ENCODE measurements around the gene ULK1. TPM values are rescaled to one million over a fixed set of nuclear protein-coding genes. Genes with fewer than 3 reads are reported as not detected.
A peak's percentile ranks its signal among the peaks of the same experiment; 100 is the strongest.

Gene ULK1
- total RNA-seq, 1 donor from 2014 or later, result 27.0 TPM

GRCh38 chr12:131849700-131850553, 44.5 kb upstream of the ULK1 start:
- H3K4me3 Mint-ChIP-seq, result no peak overlapping the region
- DNase-seq, result no peak
- H3K36me3 Mint-ChIP-seq (ENCODE audit: low read depth), result peaks cover 5% of the 10 kb centered on the region
- no peaks in the 10 kb centered on the region for H3K27me3 Mint-ChIP-seq
- no peak for ATAC-seq (ENCODE audit: low read depth)
- H3K4me1 Mint-ChIP-seq, result peaks cover 16% of the 10 kb centered on the region
- no peak overlapping the region for H3K27ac Mint-ChIP-seq
- ChIA-PET POLR2A (no interaction called here), CTCF (no interaction called here)
- intact Hi-C loops (cut with micrococcal nuclease), result no loop called here
- no peak for TF ChIP-seq CTCF (IDR thresholded peaks at IDR 0.05)
- H3K9me3 Mint-ChIP-seq, result no peaks in the 10 kb centered on the region

GRCh38 chr12:131850856-131851559, 43.4 kb upstream of the ULK1 start:
- intact Hi-C loops (cut with micrococcal nuclease), result loop anchor here (1.0 kb wide), 1 partner anchor 98 kb away; the partner anchor contains the start of gene EP400
- H3K4me3 Mint-ChIP-seq, result no peak overlapping the region
- TF ChIP-seq CTCF (IDR thresholded peaks at IDR 0.05), result no peak
- H3K9me3 Mint-ChIP-seq, result no peaks in the 10 kb centered on the region
- H3K4me1 Mint-ChIP-seq, result peaks cover 16% of the 10 kb centered on the region
- ChIA-PET CTCF (interaction anchor here (0.5 to 1.0 kb wide), 3 partner anchors 79 to 150 kb away, joined by 3 to 4 read pairs (median 3); no protein-coding TSS in a partner anchor), POLR2A (no interaction called here)
- H3K27me3 Mint-ChIP-seq, result no peaks in the 10 kb centered on the region
- peaks cover 2% of the 10 kb centered on the region for H3K36me3 Mint-ChIP-seq (ENCODE audit: low read depth)
- peak; percentile 42 for DNase-seq
- peak; percentile 59 for ATAC-seq (ENCODE audit: low read depth)
- H3K27ac Mint-ChIP-seq, result no peak overlapping the region

GRCh38 chr12:131851741-131852550, 42.5 kb upstream of the ULK1 start:
- Mint-ChIP-seq H3K36me3 (ENCODE audit: low read depth) (peaks cover 2% of the 10 kb centered on the region), H3K4me3 (no peak overlapping the region), H3K27ac (no peak overlapping the region), H3K4me1 (peaks cover 16% of the 10 kb centered on the region), H3K9me3 (no peaks in the 10 kb centered on the region), H3K27me3 (no peaks in the 10 kb centered on the region)
- ATAC-seq (ENCODE audit: low read depth) (no peak), DNase-seq (no peak)
- CTCF ChIA-PET, result interaction anchor here (0.5 to 1.0 kb wide), 3 partner anchors 78 to 149 kb away, joined by 3 to 4 read pairs (median 3); no protein-coding TSS in a partner anchor
- TF ChIP-seq CTCF (IDR thresholded peaks at IDR 0.05), result no peak
- POLR2A ChIA-PET, result interaction anchor here (0.6 kb wide), 1 partner anchor 97 kb away, joined by 3 read pairs; no protein-coding TSS in a partner anchor
- intact Hi-C loops (cut with micrococcal nuclease), result loop anchor here (1.0 kb wide), 1 partner anchor 97 kb away; the partner anchor contains the start of gene EP400

- Mint-ChIP-seq H3K27ac (peak overlapping the region; percentile 30), H3K36me3 (ENCODE audit: low read depth) (peaks cover 2% of the 10 kb centered on the region), H3K27me3 (peaks cover 3% of the 10 kb centered on the region), H3K9me3 (no peaks in the 10 kb centered on the region), H3K4me1 (peaks cover 16% of the 10 kb centered on the region), H3K4me3 (peak overlapping the region; percentile 32)
- ATAC-seq (ENCODE audit: low read depth) (peak; percentile 77), DNase-seq (peak; percentile 29)
- ChIA-PET POLR2A (interaction anchor here (0.6 kb wide), 1 partner anchor 97 kb away, joined by 3 read pairs; no protein-coding TSS in a partner anchor), CTCF (no interaction called here)
- intact Hi-C loops (cut with micrococcal nuclease), result loop anchor here (1.0 kb wide), 1 partner anchor 77 kb away; the partner anchor contains the start of gene PUS1
- no peak for TF ChIP-seq CTCF (IDR thresholded peaks at IDR 0.05)
These were observed 41.7 kb upstream of the ULK1 start for GRCh38 chr12:131852551-131853299.
